Urothelium cell line (cell line): ENCODE results near the gene MAST2.
"Not testable (repeated sequence)": the region's sequence is repeated elsewhere in the genome, so short reads cannot be mapped to it uniquely, and the experiment has no call there.

Source experiments
- DNase-seq: peaks from one replicate; pipeline ENCODE4 v3.0.0; 2011; ENCODE audit warnings: low spot score, mixed read lengths
- FAIRE-seq: peaks from 2 replicates; lab custom pipeline; 2011; peaks lifted over from hg19 to GRCh38; lab: Jason Lieb, UNC

The MAST2 gene

GRCh38 chr1:45891087-45891486 lies 87.7 kb downstream of the MAST2 start:
- DNase-seq (no peak), FAIRE-seq (peak; percentile 50)

GRCh38 chr1:45892068-45892785 lies 88.8 kb downstream of the MAST2 start:
- peak; percentile 46 for FAIRE-seq
- DNase-seq = peak; percentile 88

GRCh38 chr1:45894331-45894730 lies 90.9 kb downstream of the MAST2 start:
- DNase-seq = no peak

GRCh38 chr1:45894921-45895320 lies 91.5 kb downstream of the MAST2 start:
- FAIRE-seq (peak; percentile 27), DNase-seq (no peak)

More at GRCh38 chr1:45894331-45894730, 90.9 kb downstream of the MAST2 start:
- no peak for FAIRE-seq

GRCh38 chr1:45895406-45895805 lies 92.0 kb downstream of the MAST2 start:
- DNase-seq (no peak), FAIRE-seq (no peak)

- no peak for DNase-seq
These were observed 103.5 kb downstream of the MAST2 start for GRCh38 chr1:45906883-45907282.

GRCh38 chr1:45908611-45909140 lies 105.3 kb downstream of the MAST2 start:
- FAIRE-seq (no peak), DNase-seq (no peak)

More at GRCh38 chr1:45906883-45907282, 103.5 kb downstream of the MAST2 start:
- FAIRE-seq = peak; percentile 52

- no peak for FAIRE-seq
- no peak for DNase-seq
These were observed 108.2 kb downstream of the MAST2 start for GRCh38 chr1:45911634-45912033.

GRCh38 chr1:45913183-45913683 lies 109.8 kb downstream of the MAST2 start:
- DNase-seq = no peak

GRCh38 chr1:45913731-45914501 lies 110.5 kb downstream of the MAST2 start:
- DNase-seq = no peak
- FAIRE-seq = no peak

More at GRCh38 chr1:45913183-45913683, 109.8 kb downstream of the MAST2 start:
- FAIRE-seq = no peak

GRCh38 chr1:45914836-45915235 lies 111.4 kb downstream of the MAST2 start:
- FAIRE-seq (no peak), DNase-seq (no peak)

- DNase-seq (no peak), FAIRE-seq (no peak)
These were observed 119.0 kb downstream of the MAST2 start for GRCh38 chr1:45922374-45922773.

GRCh38 chr1:45922813-45923212 lies 119.4 kb downstream of the MAST2 start:
- DNase-seq (no peak), FAIRE-seq (no peak)

- no peak for FAIRE-seq
These were observed 119.9 kb downstream of the MAST2 start for GRCh38 chr1:45923343-45923742.

GRCh38 chr1:45924736-45925135 lies 121.3 kb downstream of the MAST2 start:
- DNase-seq (no peak), FAIRE-seq (no peak)

More at GRCh38 chr1:45923343-45923742, 119.9 kb downstream of the MAST2 start:
- no peak for DNase-seq

- FAIRE-seq (no peak), DNase-seq (no peak)
These were observed 122.4 kb downstream of the MAST2 start for GRCh38 chr1:45925728-45926287.

GRCh38 chr1:45926330-45926729 lies 122.9 kb downstream of the MAST2 start:
- FAIRE-seq (no peak), DNase-seq (no peak)

- DNase-seq, FAIRE-seq: not testable (repeated sequence)
These were observed 124.0 kb downstream of the MAST2 start for GRCh38 chr1:45927231-45927915.

- DNase-seq (no peak), FAIRE-seq (no peak)
These were observed 125.2 kb downstream of the MAST2 start for GRCh38 chr1:45928486-45929205.

GRCh38 chr1:45929257-45929687 lies 125.9 kb downstream of the MAST2 start:
- DNase-seq = peak; percentile 11
- no peak for FAIRE-seq
